Adrenal gland (tissue), 12 donors: Measurements from ENCODE around the gene RETREG1. TPM values are rescaled to one million over a fixed set of nuclear protein-coding genes. Genes with fewer than 3 reads are reported as not detected.
"Not testable (repeated sequence)": the region's sequence is repeated elsewhere in the genome, so short reads cannot be mapped to it uniquely, and the experiment has no call there.

Experiments used
- DNase-seq, 7 donors: peaks; one replicate each; pipeline ENCODE4 v3.0.0-alpha.2; 2019 to 2020
- H3K27ac ChIP-seq, 5 donors: fragments of 200-600 bp; sonication (generic) in 4 of 5; 1 replicate in 3 of 5; 2 replicates in 2 of 5; pipeline versions ENCODE4 v1.5.1 to v1.8.0; 2016 to 2020; ENCODE audit warnings: mild to moderate bottlenecking in 1 of 5
- H3K27me3 ChIP-seq: fragments of 200-600 bp; 2 replicates; pipeline ENCODE4 v1.8.0; 2021
- H3K36me3 ChIP-seq, 2 donors: fragments of 200-600 bp; replicated peaks in 1 of 2; 1 replicate in 1 of 2; 2 replicates in 1 of 2; pipeline versions ENCODE4 v1.5.1 to v1.8.0; 2018 to 2022
- H3K4me1 ChIP-seq, 2 donors: fragments of 200-600 bp; replicated peaks in 1 of 2; 1 replicate in 1 of 2; 2 replicates in 1 of 2; pipeline versions ENCODE4 v1.5.1 to v1.8.0; 2018 to 2021
- H3K4me3 ChIP-seq, 4 donors: fragments of 200-600 bp; sonication (generic) in 3 of 4; one replicate each; pipeline ENCODE4 v1.5.1; 2016 to 2018
- H3K9me3 ChIP-seq, 3 donors: fragments of 200-600 bp; sonication (generic) in 1 of 3; replicated peaks in 1 of 3; 1 replicate in 2 of 3; 2 replicates in 1 of 3; pipeline versions ENCODE4 v1.5.1 to v1.8.0; 2016 to 2021
- CTCF ChIP-seq, 6 experiments: fragments of 450-650 bp in 4 of 6; fragments of 200-600 bp in 2 of 6; sonication (generic) in 1 of 6; IDR thresholded peaks; 1 replicate in 5 of 6; 2 replicates in 1 of 6; pipeline versions ENCODE4 v1.5.1 to v1.8.0; 2016 to 2021; ENCODE audit warnings: antibody characterized with exemption in 6 of 6, mild to moderate bottlenecking in 2 of 6, moderate library complexity in 1 of 6
- POLR2A ChIP-seq, 2 donors: fragments of 450-650 bp; IDR thresholded peaks; one replicate each; pipeline ENCODE4 v1.6.1; 2017; ENCODE audit warnings: antibody characterized with exemption in 2 of 2, mild to moderate bottlenecking in 2 of 2, moderate library complexity in 1 of 2
- WGBS, 4 donors: extraction: QIAGEN DNeasy Blood & Tissue Kit in 2 of 4; methylation state at CpG; one replicate each; pipeline versions ENCODE4 v1.1.5 to v1.1.7; 2013 to 2017; 5-methylcytosine and 5-hydroxymethylcytosine counted together
- intact Hi-C, 2 donors: fragments of 100-400 bp; cut with DNase I; formaldehyde crosslinking; loops; one replicate each; pipeline versions ENCODE4 v1.14.1 to v1.15.0; 2022 to 2023
- polyA plus RNA-seq, 3 donors: library from polyadenylated mRNA; stranded (reverse); fragments of 200-250 nt in 2 of 3; fragments of 350-450 nt in 1 of 3; fragmentation: Illumina TruSeq in 1 of 3; extraction: RNeasy Lipid Tissue Mini Kit (QIAGEN cat#74804) in 1 of 3; gene quantifications; one replicate each; pipeline ENCODE4 v1.2.3, GENCODE V29; 2013 to 2014
- total RNA-seq, 9 donors: library from RNA; depleted of rRNA in 4 of 9; stranded (reverse); fragments of >200 nt in 4 of 9; fragments of 120-200 nt in 1 of 9; fragmentation: NEBNext Ultra II Directional in 1 of 9; extraction: Animal tissue kit (Norgen Biotek cat#: 25700) in 1 of 9; gene quantifications; one replicate each; pipeline versions ENCODE4 v1.1.0 to v1.2.4, GENCODE V29; 2013 to 2023
- donor health status: healthy with polysubstance abuse.
- donor health status: Bipolar disorder and iron deficiency.
- donor health status: DM: yes; HTN: yes; CAD: no.
- donor health status: DM: no; HTN: no; CAD: no.
- donor health status: DM: no; HTN: no; CAD: no.
- donor health status: DM: yes; HTN: yes; CAD: no.

The RETREG1 gene
- total and polyA plus RNA-seq, 12 donors, result 0.06 to 5.9 (median 2.1) TPM

GRCh38 chr5:16546732-16547131 is 70.1 kb downstream of the RETREG1 start:
- H3K4me3 ChIP-seq, result no peak overlapping the region
- TF ChIP-seq CTCF (IDR thresholded peaks at IDR 0.05) (no peak), POLR2A (IDR thresholded peaks at IDR 0.05) (no peak)
- no peaks in the 10 kb centered on the region for H3K36me3 ChIP-seq
- H3K4me1 ChIP-seq, result no peaks in the 10 kb centered on the region
- 59 to 84% (median 71%) methylated on average over 4 of the region's 4 CpGs for WGBS, 4 donors
- no peaks in the 10 kb centered on the region for H3K27me3 ChIP-seq
- intact Hi-C loops, result no loop called here
- H3K27ac ChIP-seq, result no peak overlapping the region
- no peaks in the 10 kb centered on the region for H3K9me3 ChIP-seq
- DNase-seq, result no peak

GRCh38 chr5:16544607-16545374 is 72.0 kb downstream of the RETREG1 start:
- Histone ChIP-seq H3K4me3 (no peak overlapping the region), H3K4me1 (no peaks in the 10 kb centered on the region), H3K27me3 (no peaks in the 10 kb centered on the region), H3K27ac (no peak overlapping the region), H3K9me3 (no peaks in the 10 kb centered on the region), H3K36me3 (no peaks in the 10 kb centered on the region)
- intact Hi-C loops, result no loop called here
- TF ChIP-seq POLR2A (IDR thresholded peaks at IDR 0.05) (no peak), CTCF (IDR thresholded peaks at IDR 0.05) (no peak)
- 76 to 85% (median 78%) methylated on average over 4 of the region's 4 CpGs for WGBS, 4 donors
- no peak for DNase-seq

GRCh38 chr5:16543206-16543605 is 73.6 kb downstream of the RETREG1 start:
- H3K27ac ChIP-seq, H3K9me3 ChIP-seq, intact Hi-C loops, H3K36me3 ChIP-seq, H3K4me1 ChIP-seq, H3K4me3 ChIP-seq, DNase-seq, H3K27me3 ChIP-seq: not testable (repeated sequence)
- WGBS, 4 donors, result 71 to 88% (median 78%) methylated on average over 7 of the region's 7 CpGs

DNA sequence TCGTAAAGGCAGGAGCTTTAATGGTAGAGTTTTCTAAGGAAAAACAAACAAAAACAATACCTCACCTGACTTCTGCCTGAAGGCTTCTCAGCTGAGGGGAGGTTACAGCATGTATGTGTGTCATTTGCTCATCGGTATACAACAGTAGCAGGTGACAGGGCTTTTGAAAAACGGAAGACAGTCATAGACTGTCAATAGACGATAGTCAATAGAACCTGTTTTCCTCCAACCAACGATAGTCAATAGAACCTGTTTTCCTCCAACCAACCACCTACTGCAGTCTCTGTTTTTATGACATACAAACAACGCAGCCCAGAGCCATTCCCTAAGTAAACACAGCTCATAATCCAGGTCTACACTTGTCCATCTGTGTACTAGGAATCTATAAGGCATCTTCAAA is 74.6 kb downstream of the RETREG1 start:
- intact Hi-C loops, result no loop called here
- H3K4me1 ChIP-seq, result no peaks in the 10 kb centered on the region

GRCh38 chr5:16541592-16541991 is 75.2 kb downstream of the RETREG1 start:
- H3K4me3 ChIP-seq, H3K27ac ChIP-seq, DNase-seq, H3K4me1 ChIP-seq, H3K36me3 ChIP-seq, intact Hi-C loops, H3K27me3 ChIP-seq, H3K9me3 ChIP-seq: not testable (repeated sequence)

More for the DNA sequence above, 74.6 kb downstream of the RETREG1 start:
- TF ChIP-seq POLR2A (IDR thresholded peaks at IDR 0.05), result no peak
- no peak for TF ChIP-seq CTCF (IDR thresholded peaks at IDR 0.05)
- Histone ChIP-seq H3K9me3 (no peaks in the 10 kb centered on the region), H3K27me3 (no peaks in the 10 kb centered on the region), H3K27ac (no peak overlapping the region), H3K36me3 (no peaks in the 10 kb centered on the region), H3K4me3 (no peak overlapping the region)
- DNase-seq, result no peak
- WGBS, 4 donors, result 70 to 85% (median 80%) methylated on average over 6 of the region's 6 CpGs
